ENCODE data around the gene SLC34A2. TPM values are rescaled to one million over a fixed set of nuclear protein-coding genes. Genes with fewer than 3 reads are reported as not detected.

The SLC34A2 gene
- total and polyA plus RNA-seq, 12 donors, result 0.20 to 2.3 (median 1.9) TPM; not detected in 9

DNA sequence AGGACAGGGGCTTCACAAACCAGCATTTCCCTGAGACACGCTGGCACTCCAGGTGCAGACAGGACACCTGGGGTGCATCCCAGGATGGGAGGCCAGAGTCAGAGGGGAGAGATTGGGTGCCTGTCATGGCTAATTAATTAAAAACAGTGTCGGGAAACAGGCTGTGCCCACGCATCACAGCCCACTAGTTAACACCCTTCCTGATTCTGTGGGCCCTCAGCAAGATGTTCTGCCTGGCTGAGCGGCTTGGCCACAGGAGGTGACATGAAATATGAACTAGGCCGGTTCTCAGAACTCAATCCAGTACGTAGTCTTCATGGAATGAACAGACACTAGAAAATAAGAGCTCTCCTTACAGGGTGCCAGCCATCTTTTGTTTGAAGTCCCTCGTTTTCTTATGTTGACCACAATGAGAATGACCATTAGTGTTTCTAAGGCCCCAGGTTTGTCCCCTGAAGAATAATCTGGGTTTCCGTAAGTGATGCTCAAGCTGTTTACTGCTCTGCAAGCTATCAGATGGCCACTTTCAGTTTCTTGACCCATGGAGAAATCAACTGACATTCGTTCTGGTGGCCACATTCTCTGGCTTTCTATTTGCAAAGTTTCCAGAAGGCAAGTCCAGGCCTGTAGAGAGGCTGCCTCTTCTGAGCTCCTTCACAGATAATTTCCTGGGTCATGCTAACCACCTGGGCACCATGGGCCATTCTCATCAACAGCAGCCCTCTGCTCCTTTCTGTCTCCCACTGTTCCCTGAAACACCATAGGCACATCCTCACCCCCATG is 72.3 kb downstream of the SLC34A2 start:
- no peaks in the 10 kb centered on the region for H3K4me1 ChIP-seq (replicated peaks in 1 of 2)
- WGBS, 4 donors, result 74 to 81% (median 75%) methylated on average over 9 of the region's 9 CpGs
- intact Hi-C loops (cut with DNase I), result no loop called here

More for the DNA sequence above, 72.3 kb downstream of the SLC34A2 start:
- H3K9me3 ChIP-seq (replicated peaks in 1 of 3), result no peaks in the 10 kb centered on the region
- H3K36me3 ChIP-seq (replicated peaks in 1 of 2), result no peaks in the 10 kb centered on the region
- H3K27me3 ChIP-seq, result no peaks in the 10 kb centered on the region
- TF ChIP-seq, protein P1, sequence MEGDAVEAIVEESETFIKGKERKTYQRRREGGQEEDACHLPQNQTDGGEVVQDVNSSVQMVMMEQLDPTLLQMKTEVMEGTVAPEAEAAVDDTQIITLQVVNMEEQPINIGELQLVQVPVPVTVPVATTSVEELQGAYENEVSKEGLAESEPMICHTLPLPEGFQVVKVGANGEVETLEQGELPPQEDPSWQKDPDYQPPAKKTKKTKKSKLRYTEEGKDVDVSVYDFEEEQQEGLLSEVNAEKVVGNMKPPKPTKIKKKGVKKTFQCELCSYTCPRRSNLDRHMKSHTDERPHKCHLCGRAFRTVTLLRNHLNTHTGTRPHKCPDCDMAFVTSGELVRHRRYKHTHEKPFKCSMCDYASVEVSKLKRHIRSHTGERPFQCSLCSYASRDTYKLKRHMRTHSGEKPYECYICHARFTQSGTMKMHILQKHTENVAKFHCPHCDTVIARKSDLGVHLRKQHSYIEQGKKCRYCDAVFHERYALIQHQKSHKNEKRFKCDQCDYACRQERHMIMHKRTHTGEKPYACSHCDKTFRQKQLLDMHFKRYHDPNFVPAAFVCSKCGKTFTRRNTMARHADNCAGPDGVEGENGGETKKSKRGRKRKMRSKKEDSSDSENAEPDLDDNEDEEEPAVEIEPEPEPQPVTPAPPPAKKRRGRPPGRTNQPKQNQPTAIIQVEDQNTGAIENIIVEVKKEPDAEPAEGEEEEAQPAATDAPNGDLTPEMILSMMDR (IDR thresholded peaks at IDR 0.05), result no peak
- TF ChIP-seq POLR2A (IDR thresholded peaks at IDR 0.05), result no peak
- H3K27ac ChIP-seq, result no peak overlapping the region
- no peak overlapping the region for H3K4me3 ChIP-seq
- no peak for DNase-seq

Small RNA genes lying within 50 kb of the gene (small RNA-seq; reads per million reads assigned to genes)
- 0 reads per million in 2 donors for gene AC092436.3
- gene MTND4LP22, result 0 reads per million in 2 donors
- gene RPS29P11, result 0 reads per million in 2 donors

Other genes starting within 250 kb of the SLC34A2 start
- gene SEL1L3, start 207.1 kb downstream of the SLC34A2 start, total RNA-seq, result 10 to 100 TPM in 4 of 9 donors, 1 to 10 TPM in 5; 1.7 to 23.7 (median 5.8) TPM
- 10 to 100 TPM in 1 of 3 donors, 1 to 10 TPM in 2; 2.7 to 14.2 (median 2.8) TPM for gene SEL1L3, start 207.1 kb downstream of the SLC34A2 start, polyA plus RNA-seq